Measurements from ENCODE around the gene SH2D1A. TPM values are rescaled to one million over a fixed set of nuclear protein-coding genes. Genes with fewer than 3 reads are reported as not detected.
A peak's percentile ranks its signal among the peaks of the same experiment; 100 is the strongest.

The SH2D1A gene
- total and polyA plus RNA-seq, 10 of the 15 experiments (the other 5 are each of a cell fraction or from before 2014, with no cell fraction given), result 0.33 to 8.8 (median 0.54) TPM; not detected in 1

DNA sequence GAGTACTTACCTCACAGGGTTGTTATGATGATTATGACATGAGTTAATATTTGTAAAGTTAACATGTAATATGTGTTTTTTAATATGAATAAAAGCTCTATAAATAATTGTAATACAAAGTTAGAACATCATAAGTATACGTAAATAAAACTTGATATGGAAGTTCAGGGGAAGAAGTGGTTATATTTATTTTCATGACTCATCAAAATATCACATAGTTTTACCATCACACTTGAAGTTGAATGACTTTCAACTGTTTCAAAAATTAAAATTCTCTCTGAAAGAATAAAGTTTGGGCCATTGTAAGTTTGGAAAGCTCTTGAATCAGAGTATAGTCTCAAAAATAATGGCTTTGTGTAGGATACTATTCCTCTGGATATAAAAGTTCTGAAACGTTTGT is 8.3 kb downstream of the SH2D1A start:
- no peak for FAIRE-seq
- Histone ChIP-seq H3K4me3 (no peak overlapping the region), H3K4me1 (ENCODE audit: control insufficient read depth, insufficient read depth, low read length) (no peaks in the 10 kb centered on the region)

DNA sequence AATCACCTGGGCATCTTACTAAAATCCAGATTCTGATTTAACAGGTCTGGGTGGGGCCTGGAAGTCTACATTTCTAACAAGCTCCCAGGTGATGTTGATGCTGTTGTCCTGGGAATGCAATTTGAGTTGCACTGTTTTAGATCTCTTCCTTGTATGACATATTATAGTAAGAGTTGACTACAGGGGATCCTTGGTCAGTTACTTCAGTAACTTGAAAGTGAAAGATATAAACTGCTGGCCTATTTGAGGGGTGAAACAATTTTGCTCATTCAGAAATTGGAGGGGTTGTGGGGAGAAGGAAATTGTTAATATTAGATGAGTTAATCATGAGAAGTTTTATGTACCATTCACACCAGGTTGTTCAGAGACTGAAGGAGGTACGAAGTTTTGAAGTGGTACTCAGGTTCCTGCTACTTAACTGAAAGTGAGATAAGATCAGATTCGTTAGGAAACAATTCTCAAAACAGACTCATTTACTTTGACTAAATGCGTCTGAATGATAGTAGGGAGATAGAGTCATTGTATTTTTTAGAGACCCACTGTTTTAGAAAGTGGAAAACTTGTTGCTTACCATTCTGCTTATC is 12.5 kb downstream of the SH2D1A start:
- Histone ChIP-seq H3K4me1 (ENCODE audit: control insufficient read depth, insufficient read depth, low read length) (no peaks in the 10 kb centered on the region), H4K20me1 (ENCODE audit: control insufficient read depth, insufficient read depth) (no peaks in the 10 kb centered on the region), H3K79me2 (ENCODE audit: control insufficient read depth, insufficient read depth, low read length) (no peaks in the 10 kb centered on the region), H3K9me3 (replicated peaks; ENCODE audit: control insufficient read depth, insufficient read depth, low read length) (no peaks in the 10 kb centered on the region), H3K36me3 (ENCODE audit: control insufficient read depth in 2 of 2, insufficient read depth in 2 of 2, low read length in 1 of 2) (no peaks in the 10 kb centered on the region), H3K4me2 (ENCODE audit: control insufficient read depth, insufficient read depth) (no peak overlapping the region), H3K9ac (ENCODE audit: control insufficient read depth, insufficient read depth, low read length) (no peak overlapping the region), H3K27ac (ENCODE audit: control insufficient read depth, insufficient read depth) (no peak overlapping the region), H3K27me3 (replicated peaks in 1 of 2; ENCODE audit: control insufficient read depth in 2 of 2, insufficient read depth in 2 of 2, low read length in 1 of 2) (no peaks in the 10 kb centered on the region), H3K4me3 (no peak overlapping the region), H2AFZ (ENCODE audit: control insufficient read depth, low read depth, low read length) (no peak overlapping the region; the same call in 1 of the 2 replicates)
- DNase-seq (ENCODE audit: low read depth, low spot score) (no peak), ATAC-seq (peak; percentile 49), FAIRE-seq (no peak)
- in situ Hi-C loops (cut with MboI) (no loop called here), intact Hi-C loops (cut with micrococcal nuclease; ENCODE audit: unreplicated experiment) (no loop called here)
- ChIA-PET SMC1A (ENCODE audit: uncharacterized antibody, unreplicated experiment) (interaction anchor here (0.8 to 1.0 kb wide), 2 partner anchors 13 to 14 kb away, joined by 3 read pairs; no protein-coding TSS in a partner anchor), CTCF (no interaction called here), RAD21 (ENCODE audit: unreplicated experiment) (no interaction called here), POLR2A (no interaction called here)
- 0% methylated on average over 3 of the region's 3 CpGs for WGBS (ENCODE audit: insufficient coverage, insufficient replicate concordance, low lambda C conversion rate, missing lambda C conversion rate)
- no TSS peak for BruUV-seq (replicated peaks)
- TF ChIP-seq DPF2 (IDR thresholded peaks at IDR 0.05), result no peak
- no peak for TF ChIP-seq TCF3 (IDR thresholded peaks at IDR 0.05; ENCODE audit: borderline replicate concordance, insufficient read depth, low read depth, low read length)
- TF ChIP-seq, protein P1, sequence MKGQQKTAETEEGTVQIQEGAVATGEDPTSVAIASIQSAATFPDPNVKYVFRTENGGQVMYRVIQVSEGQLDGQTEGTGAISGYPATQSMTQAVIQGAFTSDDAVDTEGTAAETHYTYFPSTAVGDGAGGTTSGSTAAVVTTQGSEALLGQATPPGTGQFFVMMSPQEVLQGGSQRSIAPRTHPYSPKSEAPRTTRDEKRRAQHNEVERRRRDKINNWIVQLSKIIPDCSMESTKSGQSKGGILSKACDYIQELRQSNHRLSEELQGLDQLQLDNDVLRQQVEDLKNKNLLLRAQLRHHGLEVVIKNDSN (IDR thresholded peaks at IDR 0.05; ENCODE audit: borderline replicate concordance, extremely low read length, insufficient read depth, low read depth, low read length), result no peak
- no peak for TF ChIP-seq NR2C1 (IDR thresholded peaks at IDR 0.05)
- TF ChIP-seq SRF (IDR thresholded peaks at IDR 0.05; ENCODE audit: low read depth in 2 of 2, low read length in 2 of 2), result no peak
- TF ChIP-seq IKZF1 (conservative IDR thresholded peaks at IDR 0.05), result no peak
- TF ChIP-seq CREM (IDR thresholded peaks at IDR 0.05; ENCODE audit: low read depth), result no peak
- TF ChIP-seq, protein P2, sequence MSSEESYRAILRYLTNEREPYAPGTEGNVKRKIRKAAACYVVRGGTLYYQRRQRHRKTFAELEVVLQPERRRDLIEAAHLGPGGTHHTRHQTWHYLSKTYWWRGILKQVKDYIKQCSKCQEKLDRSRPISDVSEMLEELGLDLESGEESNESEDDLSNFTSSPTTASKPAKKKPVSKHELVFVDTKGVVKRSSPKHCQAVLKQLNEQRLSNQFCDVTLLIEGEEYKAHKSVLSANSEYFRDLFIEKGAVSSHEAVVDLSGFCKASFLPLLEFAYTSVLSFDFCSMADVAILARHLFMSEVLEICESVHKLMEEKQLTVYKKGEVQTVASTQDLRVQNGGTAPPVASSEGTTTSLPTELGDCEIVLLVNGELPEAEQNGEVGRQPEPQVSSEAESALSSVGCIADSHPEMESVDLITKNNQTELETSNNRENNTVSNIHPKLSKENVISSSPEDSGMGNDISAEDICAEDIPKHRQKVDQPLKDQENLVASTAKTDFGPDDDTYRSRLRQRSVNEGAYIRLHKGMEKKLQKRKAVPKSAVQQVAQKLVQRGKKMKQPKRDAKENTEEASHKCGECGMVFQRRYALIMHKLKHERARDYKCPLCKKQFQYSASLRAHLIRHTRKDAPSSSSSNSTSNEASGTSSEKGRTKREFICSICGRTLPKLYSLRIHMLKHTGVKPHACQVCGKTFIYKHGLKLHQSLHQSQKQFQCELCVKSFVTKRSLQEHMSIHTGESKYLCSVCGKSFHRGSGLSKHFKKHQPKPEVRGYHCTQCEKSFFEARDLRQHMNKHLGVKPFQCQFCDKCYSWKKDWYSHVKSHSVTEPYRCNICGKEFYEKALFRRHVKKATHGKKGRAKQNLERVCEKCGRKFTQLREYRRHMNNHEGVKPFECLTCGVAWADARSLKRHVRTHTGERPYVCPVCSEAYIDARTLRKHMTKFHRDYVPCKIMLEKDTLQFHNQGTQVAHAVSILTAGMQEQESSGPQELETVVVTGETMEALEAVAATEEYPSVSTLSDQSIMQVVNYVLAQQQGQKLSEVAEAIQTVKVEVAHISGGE (CRISPR knock-in tag; IDR thresholded peaks at IDR 0.05), result no peak
- TF ChIP-seq IRF4 (IDR thresholded peaks at IDR 0.05; ENCODE audit: low read depth, low read length), result no peak
- no peak for TF ChIP-seq SUZ12 (IDR thresholded peaks at IDR 0.05; ENCODE audit: unreplicated experiment)

More for the DNA sequence above, 8.3 kb downstream of the SH2D1A start:
- 2% methylated on average over 2 of the region's 2 CpGs for WGBS (ENCODE audit: insufficient coverage, insufficient replicate concordance, low lambda C conversion rate, missing lambda C conversion rate)
- intact Hi-C loops (cut with micrococcal nuclease; ENCODE audit: unreplicated experiment), result no loop called here
- Histone ChIP-seq H4K20me1 (ENCODE audit: control insufficient read depth, insufficient read depth) (no peaks in the 10 kb centered on the region), H3K4me2 (ENCODE audit: control insufficient read depth, insufficient read depth) (no peak overlapping the region), H2AFZ (ENCODE audit: control insufficient read depth, low read depth, low read length) (no peak overlapping the region), H3K36me3 (ENCODE audit: control insufficient read depth in 2 of 2, insufficient read depth in 2 of 2, low read length in 1 of 2) (no peaks in the 10 kb centered on the region), H3K27me3 (replicated peaks in 1 of 2; ENCODE audit: control insufficient read depth in 2 of 2, insufficient read depth in 2 of 2, low read length in 1 of 2) (no peaks in the 10 kb centered on the region), H3K79me2 (ENCODE audit: control insufficient read depth, insufficient read depth, low read length) (no peaks in the 10 kb centered on the region), H3K9ac (ENCODE audit: control insufficient read depth, insufficient read depth, low read length) (no peak overlapping the region), H3K9me3 (replicated peaks; ENCODE audit: control insufficient read depth, insufficient read depth, low read length) (no peaks in the 10 kb centered on the region), H3K27ac (ENCODE audit: control insufficient read depth, insufficient read depth) (no peak overlapping the region)
- CTCF ChIA-PET, result interaction anchor here (0.9 to 1.3 kb wide), 4 partner anchors 9 to 777 kb away, joined by 3 to 4 read pairs (median 3); partner anchors contain the start of gene SH2D1A
- TF ChIP-seq NFXL1 (IDR thresholded peaks at IDR 0.05; ENCODE audit: borderline replicate concordance) (no peak), RAD21 (IDR thresholded peaks at IDR 0.05; ENCODE audit: insufficient read depth, low read depth, low read length) (no peak), ZNF217 (IDR thresholded peaks at IDR 0.05) (no peak), SMC3 (IDR thresholded peaks at IDR 0.05; ENCODE audit: borderline replicate concordance, low read length) (no peak), HDAC2 (IDR thresholded peaks at IDR 0.05) (no peak), KDM1A (IDR thresholded peaks at IDR 0.05; ENCODE audit: borderline replicate concordance) (no peak), ZZZ3 (IDR thresholded peaks at IDR 0.05; ENCODE audit: control insufficient read depth, insufficient read length, low read depth) (no peak), STAT1 (conservative IDR thresholded peaks at IDR 0.05) (no peak), ETV6 (conservative IDR thresholded peaks at IDR 0.05 in 1 of 2, IDR thresholded peaks at IDR 0.05 in 1 of 2; ENCODE audit: borderline replicate concordance in 1 of 2, low read depth in 1 of 2) (no peak), CBX5 (IDR thresholded peaks at IDR 0.05; ENCODE audit: low read depth) (no peak)
- BruUV-seq (replicated peaks), result no TSS peak
- SMC1A ChIA-PET (ENCODE audit: uncharacterized antibody, unreplicated experiment), result interaction anchor here (1.2 to 1.6 kb wide), 4 partner anchors 9 to 24 kb away, joined by 3 to 5 read pairs (median 4); no protein-coding TSS in a partner anchor
- POLR2A ChIA-PET, result no interaction called here
- in situ Hi-C loops (cut with MboI), result no loop called here
- DNase-seq (ENCODE audit: low read depth, low spot score), result no peak
- no peak for ATAC-seq
- RAD21 ChIA-PET (ENCODE audit: unreplicated experiment), result interaction anchor here (0.8 kb wide), 1 partner anchor 52 kb away, joined by 3 read pairs; no protein-coding TSS in a partner anchor
